HG03439 (cell line): ENCODE data around the gene OGFOD1.

Source experiments
- ATAC-seq: cut with Tn5 transposase; IDR thresholded peaks from one replicate; pipeline ENCODE4 v1.9.1; 2021; ENCODE audit warnings: mild to moderate bottlenecking, moderate library complexity; ENCODE audit not compliant: unreplicated experiment

OGFOD1 gene

GRCh38 chr16:56450986-56451752, at the start of gene OGFOD1, which contains the start of gene NUDT21:
OGFOD1 (plus strand) TSS chr16:56451554; CDS start chr16:56451613, 59 bp downstream.
NUDT21 (minus strand) TSS chr16:56451332; CDS start chr16:56451202, 130 bp downstream.
- peak; percentile 94 for ATAC-seq

GRCh38 chr16:56405977-56406672, 45.2 kb upstream of the OGFOD1 start:
- ATAC-seq = no peak

DNA sequence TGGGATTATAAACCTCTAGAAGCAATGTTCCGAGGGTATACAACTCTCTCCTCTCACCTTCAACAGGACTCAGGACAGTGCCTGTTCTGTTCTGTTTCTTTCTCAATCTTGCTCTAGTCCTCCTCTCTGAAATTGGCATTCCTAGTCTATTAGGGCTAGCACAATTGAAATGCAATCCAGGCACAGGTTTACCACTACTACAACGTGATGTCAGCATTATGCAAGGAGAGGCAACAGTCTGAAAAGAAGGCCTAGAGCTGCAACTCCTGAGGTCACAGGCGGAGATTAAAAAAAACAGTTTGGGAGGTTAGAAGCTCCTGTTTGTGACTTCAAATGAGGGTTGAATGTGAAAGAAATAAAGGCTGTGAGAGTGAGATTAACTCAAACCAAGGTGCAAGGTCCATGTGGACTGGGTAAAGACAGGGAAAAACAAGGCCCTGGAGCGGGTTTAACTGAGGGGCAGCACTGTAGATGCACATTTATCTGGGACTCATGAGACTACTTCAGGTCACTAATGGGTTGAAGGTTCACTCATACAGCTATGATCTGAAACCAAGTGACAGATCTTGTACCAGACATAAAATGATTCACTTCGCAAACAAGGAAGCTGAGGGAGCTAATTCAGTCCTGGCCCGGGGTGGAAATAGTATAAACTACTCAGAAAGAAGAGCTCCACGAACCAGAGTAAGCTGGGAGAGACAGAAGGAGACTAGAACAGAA, 42.8 kb upstream of the OGFOD1 start:
- no peak for ATAC-seq

- ATAC-seq = no peak
These were observed 42.2 kb upstream of the OGFOD1 start for GRCh38 chr16:56409195-56409594.

DNA sequence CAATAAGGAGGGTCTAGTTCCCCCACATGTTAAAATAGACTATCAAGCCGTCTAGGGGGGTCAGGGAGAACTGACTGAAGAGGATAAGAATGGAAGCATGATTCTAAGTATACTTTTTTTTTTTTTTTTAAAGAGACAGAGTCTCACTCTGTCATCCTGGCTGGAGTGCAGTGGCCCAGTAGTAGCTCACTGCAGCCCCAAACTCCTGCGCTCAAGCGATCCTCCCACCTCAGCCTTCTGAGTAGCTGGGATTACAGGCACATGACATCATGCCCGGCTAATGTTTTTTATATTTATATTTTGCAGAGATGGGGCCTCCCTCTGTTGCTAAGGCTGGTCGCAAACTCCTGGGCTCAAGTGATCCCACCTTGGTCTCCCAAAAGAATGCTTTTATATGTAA, 40.2 kb upstream of the OGFOD1 start:
- no peak for ATAC-seq

DNA sequence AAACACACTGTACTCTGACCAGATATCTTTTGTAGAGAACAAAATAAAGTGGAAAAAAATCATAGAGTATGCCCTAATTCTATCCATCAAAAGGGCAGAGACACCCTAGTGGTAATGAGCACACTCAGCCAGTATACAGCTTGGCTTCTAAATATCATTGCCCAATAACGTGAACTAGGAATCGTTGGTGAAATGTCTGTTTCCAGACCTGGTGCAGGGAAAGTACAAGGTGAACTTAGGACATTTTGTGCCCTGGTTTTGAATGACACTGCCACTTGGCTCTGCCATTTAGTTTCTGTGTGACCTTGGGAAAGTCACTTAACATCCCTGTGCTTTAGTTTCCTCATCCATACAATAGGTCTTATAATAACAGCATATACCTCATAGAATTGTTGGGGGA, 39.7 kb upstream of the OGFOD1 start:
- no peak for ATAC-seq

GRCh38 chr16:56413381-56413780, 38.0 kb upstream of the OGFOD1 start:
- no peak for ATAC-seq

DNA sequence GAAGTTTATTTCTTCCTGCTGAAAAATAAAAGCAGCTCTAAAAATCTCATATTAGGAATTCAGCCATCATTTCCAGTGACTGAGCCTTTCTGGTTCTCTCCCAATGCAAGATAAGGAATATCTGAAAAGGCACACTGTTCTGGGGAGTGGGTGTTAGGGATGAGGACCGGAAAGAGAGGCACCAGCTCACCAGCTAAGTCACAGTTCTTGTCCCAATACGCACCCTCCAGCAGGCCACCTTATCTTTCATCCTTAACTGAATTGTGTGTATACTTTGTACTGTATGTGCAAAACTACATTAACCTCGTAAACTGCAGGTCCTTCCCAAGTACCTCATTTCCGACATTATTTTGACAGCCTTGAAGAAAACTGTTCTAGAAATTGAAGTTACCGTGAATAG, 37.0 kb upstream of the OGFOD1 start:
- no peak for ATAC-seq

GRCh38 chr16:56415875-56416274, 35.5 kb upstream of the OGFOD1 start:
- ATAC-seq = no peak

DNA sequence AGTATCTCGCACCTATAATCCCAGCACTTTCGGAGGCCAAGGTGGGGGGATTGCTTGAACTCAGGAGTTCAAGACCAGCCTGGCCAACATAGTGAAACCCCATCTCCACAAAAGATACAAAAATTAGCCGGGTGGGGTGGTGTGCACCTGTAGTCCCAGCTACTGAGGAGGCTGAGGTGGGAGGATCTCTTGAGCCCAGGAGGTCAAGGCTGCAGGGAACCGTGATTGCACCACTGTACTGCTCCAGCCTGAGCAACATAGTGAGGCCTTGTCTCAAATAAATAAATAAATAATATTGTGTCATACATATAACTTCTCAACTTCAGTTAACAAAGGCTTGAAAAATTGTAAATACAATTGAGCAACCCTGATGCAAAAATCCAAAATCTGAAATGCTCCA, 34.2 kb upstream of the OGFOD1 start:
- no peak for ATAC-seq

- no peak for ATAC-seq
These were observed 31.4 kb upstream of the OGFOD1 start for GRCh38 chr16:56419740-56420548.

DNA sequence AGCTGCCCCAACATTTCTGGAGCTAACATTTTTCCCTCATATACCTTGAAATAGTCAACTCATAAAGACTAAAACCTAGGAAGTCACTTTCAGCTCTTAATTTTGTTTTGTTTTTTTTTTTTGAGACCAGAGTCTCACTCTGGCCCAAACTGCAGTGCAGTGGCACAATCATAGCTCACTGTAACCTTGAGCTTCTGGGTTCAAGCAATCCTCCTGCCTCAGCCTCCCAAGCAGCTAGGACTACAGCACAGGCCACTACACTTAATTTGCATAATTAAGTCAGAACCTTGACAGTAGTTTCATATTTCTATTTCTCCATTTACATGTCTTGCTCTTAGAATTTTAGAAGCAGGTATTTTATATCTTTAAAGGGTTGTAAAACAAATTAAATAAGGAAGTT, 30.7 kb upstream of the OGFOD1 start:
- ATAC-seq = no peak

- no peak for ATAC-seq
These were observed 30.0 kb upstream of the OGFOD1 start for GRCh38 chr16:56421313-56421712.

DNA sequence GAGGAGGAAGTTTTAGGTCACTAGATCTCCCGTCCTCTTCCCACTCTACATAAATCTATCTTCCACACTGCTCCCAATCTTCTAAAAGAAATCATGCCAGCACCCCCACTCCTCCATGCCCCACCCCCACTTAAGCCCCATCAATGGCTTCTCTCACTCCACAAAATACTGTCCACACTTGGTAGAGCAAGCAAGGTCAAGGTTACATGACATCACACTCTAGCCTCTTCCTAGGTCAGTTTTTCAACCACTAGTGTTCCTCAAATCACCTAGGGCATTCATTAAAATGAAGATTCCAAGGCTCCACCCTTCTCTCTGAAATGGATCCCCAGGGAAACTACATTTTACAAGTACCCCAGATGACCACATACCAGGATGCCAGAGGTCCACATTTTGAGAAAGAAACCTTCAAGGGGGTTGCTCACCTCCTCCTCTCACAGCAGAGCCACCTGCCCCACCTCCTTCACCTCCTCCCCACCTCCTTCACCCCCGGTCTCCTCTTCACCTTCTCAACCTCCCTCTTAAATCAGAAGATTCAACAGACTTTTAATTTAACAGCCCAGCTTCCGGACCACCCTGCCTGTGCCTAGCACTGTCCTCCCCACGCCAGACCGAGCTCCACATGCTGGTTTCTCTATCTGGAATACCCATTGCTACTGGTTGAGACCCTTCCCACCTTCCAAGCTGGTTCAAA, 29.2 kb upstream of the OGFOD1 start:
- ATAC-seq = no peak

DNA sequence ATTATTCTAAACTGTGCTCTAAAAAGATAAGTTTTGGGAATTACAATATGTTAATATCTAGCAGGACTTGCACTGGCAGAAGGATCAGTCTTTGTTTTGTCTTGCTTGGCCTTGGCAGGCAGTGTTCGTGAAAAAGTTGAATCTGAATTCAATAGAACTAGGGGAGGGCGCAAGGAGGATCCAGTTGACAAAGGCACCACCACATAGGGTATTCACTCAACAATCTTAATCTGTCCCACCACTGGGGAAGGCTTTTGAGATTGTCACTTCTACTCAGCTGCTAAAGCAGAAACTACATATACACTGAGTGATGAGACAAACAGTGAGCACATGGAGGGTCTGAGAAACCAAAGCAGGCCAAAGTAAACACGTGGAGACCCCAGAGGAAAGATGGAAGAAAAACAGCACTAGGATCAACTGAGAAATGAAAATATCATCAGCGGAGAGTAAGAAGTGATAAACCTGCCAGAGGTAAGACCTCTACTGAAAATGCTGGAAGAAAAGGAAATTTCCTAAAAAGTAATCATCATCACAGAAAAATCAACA, 28.4 kb upstream of the OGFOD1 start:
- ATAC-seq = no peak

DNA sequence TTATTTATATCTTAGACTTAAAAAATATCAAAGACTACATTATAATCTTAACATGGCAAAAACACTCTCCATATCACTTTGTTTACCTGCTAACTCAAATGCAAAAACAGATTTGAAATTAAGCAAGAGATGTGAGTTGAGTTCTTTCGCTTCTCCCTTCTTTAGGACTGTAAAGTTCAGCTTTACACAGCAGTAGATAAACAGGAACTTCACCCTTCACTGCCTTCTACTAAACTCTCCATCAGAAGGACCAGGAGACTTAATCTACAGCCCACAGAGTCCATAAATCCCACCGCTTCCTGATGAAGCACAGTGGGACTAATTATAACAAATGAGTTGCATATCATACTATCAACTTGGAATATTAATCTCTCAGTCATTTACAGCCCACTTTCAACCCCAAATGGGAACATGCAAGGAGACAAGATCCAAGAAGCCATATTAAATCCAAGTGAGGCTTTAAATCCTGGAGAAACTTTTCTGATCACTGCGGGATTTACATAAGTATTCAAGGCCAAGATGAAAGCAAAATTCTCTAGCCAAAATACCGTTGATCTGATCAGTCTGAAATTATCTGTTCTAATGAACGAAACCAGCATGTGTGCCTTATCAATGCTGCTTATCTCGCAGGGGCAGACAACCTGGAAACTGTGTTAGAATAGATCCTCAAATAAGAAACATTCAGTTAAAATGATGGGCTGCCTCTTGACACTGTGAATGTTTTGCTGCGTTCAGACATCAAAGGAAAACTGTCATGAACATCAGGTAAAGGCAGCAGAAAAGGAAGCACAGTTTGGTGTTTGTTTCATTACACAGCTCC, 27.6 kb upstream of the OGFOD1 start:
- ATAC-seq = no peak

GRCh38 chr16:56424404-56424764, 27.0 kb upstream of the OGFOD1 start:
- no peak for ATAC-seq

GRCh38 chr16:56424791-56425438, 26.4 kb upstream of the OGFOD1 start:
- ATAC-seq = peak; percentile 27

GRCh38 chr16:56425439-56425832, 25.9 kb upstream of the OGFOD1 start, which contains the start of gene AMFR:
AMFR (minus strand) TSS chr16:56425545; CDS start chr16:56425327, 218 bp downstream.
- peak; percentile 80 for ATAC-seq
